H9 (cell line): Measurements from ENCODE around the gene RNF208. TPM values are rescaled to one million over a fixed set of nuclear protein-coding genes. Genes with fewer than 3 reads are reported as not detected.
A peak's percentile ranks its signal among the peaks of the same experiment; 100 is the strongest.

Experiments
- DNase-seq: peaks from one replicate; pipeline ENCODE4 v3.0.0-alpha.2; 2017
- H2AFZ ChIP-seq: one replicate; pipeline ENCODE4 v1.6.1; 2013; ENCODE audit warnings: mild to moderate bottlenecking, low read length, control low read depth, moderate library complexity
- H2AK5ac ChIP-seq: 2 replicates; pipeline ENCODE4 v1.6.1; 2013; ENCODE audit warnings: low read length, control low read depth, mixed read lengths; ENCODE audit not compliant: insufficient read length
- H2BK120ac ChIP-seq: one replicate; pipeline ENCODE4 v1.6.1; 2013; ENCODE audit warnings: low read depth, mild to moderate bottlenecking, low read length, control low read depth, inconsistent platforms; ENCODE audit not compliant: poor library complexity, severe bottlenecking
- H2BK12ac ChIP-seq: 2 replicates; pipeline ENCODE4 v1.6.1; 2013; ENCODE audit warnings: low read length, control low read depth, mixed read lengths, low read depth; ENCODE audit not compliant: insufficient read length
- H2BK15ac ChIP-seq: 2 replicates; pipeline ENCODE4 v1.6.1; 2013; ENCODE audit warnings: low read depth, low read length, control low read depth
- H2BK20ac ChIP-seq: one replicate; pipeline ENCODE4 v1.6.1; 2013; ENCODE audit warnings: low read depth, mild to moderate bottlenecking, low read length, control low read depth, inconsistent platforms; ENCODE audit not compliant: poor library complexity, severe bottlenecking
- H2BK5ac ChIP-seq: 2 replicates; pipeline ENCODE4 v1.6.1; 2013; ENCODE audit warnings: low read length, control low read depth, mixed read lengths; ENCODE audit not compliant: insufficient read length
- H3K14ac ChIP-seq: 2 replicates; pipeline ENCODE4 v1.6.1; 2013; ENCODE audit warnings: low read length, control low read depth; ENCODE audit not compliant: insufficient read depth
- H3K18ac ChIP-seq: 2 replicates; pipeline ENCODE4 v1.6.1; 2013; ENCODE audit warnings: low read depth, mild to moderate bottlenecking, mixed read lengths, low read length, control low read depth; ENCODE audit not compliant: insufficient read length
- H3K23ac ChIP-seq: 2 replicates; pipeline ENCODE4 v1.6.1; 2013; ENCODE audit warnings: low read length, control low read depth, mixed read lengths, low read depth; ENCODE audit not compliant: insufficient read length
- H3K23me2 ChIP-seq: 2 replicates; pipeline ENCODE4 v1.6.1; 2013; ENCODE audit warnings: low read depth, mild to moderate bottlenecking, mixed read lengths, low read length, control low read depth; ENCODE audit not compliant: insufficient read length, poor library complexity, severe bottlenecking
- H3K27ac ChIP-seq: 2 replicates; pipeline ENCODE4 v1.5.1; 2013; ENCODE audit warnings: low read length, control low read depth, mixed read lengths, low read depth; ENCODE audit not compliant: insufficient read length
- H3K27me3 ChIP-seq: 2 replicates; pipeline ENCODE4 v1.6.1; 2013; ENCODE audit warnings: low read length, control low read depth, inconsistent platforms; ENCODE audit not compliant: insufficient read depth
- H3K4ac ChIP-seq: 2 replicates; pipeline ENCODE4 v1.6.1; 2013; ENCODE audit warnings: low read depth, mild to moderate bottlenecking, control low read depth, inconsistent platforms, low read length, moderate library complexity
- H3K4me1 ChIP-seq: 2 replicates; pipeline ENCODE4 v1.6.1; 2013; ENCODE audit warnings: low read length, control low read depth, inconsistent platforms; ENCODE audit not compliant: insufficient read depth
- H3K4me2 ChIP-seq: 2 replicates; pipeline ENCODE4 v1.6.1; 2013; ENCODE audit warnings: low read length, control low read depth, mixed read lengths; ENCODE audit not compliant: insufficient read length, insufficient read depth
- H3K56ac ChIP-seq: 2 replicates; pipeline ENCODE4 v1.6.1; 2013; ENCODE audit warnings: low read depth, mild to moderate bottlenecking, mixed read lengths, low read length, control low read depth; ENCODE audit not compliant: insufficient read length
- H3K79me1 ChIP-seq: 2 replicates; pipeline ENCODE4 v1.6.1; 2013; ENCODE audit warnings: low read depth, mild to moderate bottlenecking, moderate library complexity, low read length, control low read depth, inconsistent platforms; ENCODE audit not compliant: insufficient read depth, poor library complexity, severe bottlenecking
- H3K79me2 ChIP-seq: 2 replicates; pipeline ENCODE4 v1.6.1; 2013; ENCODE audit warnings: low read length, control low read depth, inconsistent platforms; ENCODE audit not compliant: insufficient read depth
- H3K9ac ChIP-seq: 2 replicates; pipeline ENCODE4 v1.6.1; 2013; ENCODE audit warnings: low read length, control low read depth, mixed read lengths; ENCODE audit not compliant: insufficient read length; ENCODE audit errors: extremely low read depth
- H3K9me3 ChIP-seq: one replicate; pipeline ENCODE4 v1.6.1; 2013; ENCODE audit warnings: low read depth, low read length, inconsistent platforms; ENCODE audit not compliant: control insufficient read depth
- H3T11ph ChIP-seq: one replicate; pipeline ENCODE4 v1.6.1; 2013; ENCODE audit warnings: mild to moderate bottlenecking, low read length, control low read depth, inconsistent platforms
- H4K20me1 ChIP-seq: one replicate; pipeline ENCODE4 v1.6.1; 2013; ENCODE audit not compliant: control insufficient read depth, insufficient read length, insufficient read depth
- H4K5ac ChIP-seq: 2 replicates; pipeline ENCODE4 v1.6.1; 2013; ENCODE audit warnings: low read depth, mild to moderate bottlenecking, mixed read lengths, low read length, control low read depth; ENCODE audit not compliant: insufficient read length
- H4K8ac ChIP-seq: replicated peaks from 2 replicates; pipeline ENCODE4 v1.6.1; 2013; ENCODE audit warnings: low read length, control low read depth, mixed read lengths, low read depth; ENCODE audit not compliant: insufficient read length
- H4K91ac ChIP-seq: 2 replicates; pipeline ENCODE4 v1.6.1; 2013; ENCODE audit warnings: low read depth, mild to moderate bottlenecking, moderate library complexity, mixed read lengths, low read length, control low read depth; ENCODE audit not compliant: insufficient read length
- H3K27ac Mint-ChIP-seq, 3 experiments: 2 replicates in 2 of 3; 3 replicates in 1 of 3; pipeline ENCODE4 v1.8.0; 2020 to 2021; ENCODE audit warnings: mixed read lengths in 3 of 3, mild to moderate bottlenecking in 1 of 3, moderate library complexity in 1 of 3
- H3K27me3 Mint-ChIP-seq: 2 replicates; pipeline ENCODE4 v1.8.0; 2021; ENCODE audit warnings: low read depth, mild to moderate bottlenecking, moderate library complexity, mixed read lengths
- H3K36me3 Mint-ChIP-seq, 3 experiments: 2 replicates in 2 of 3; 3 replicates in 1 of 3; pipeline ENCODE4 v1.8.0; 2020 to 2021; ENCODE audit warnings: low read depth in 3 of 3, mixed read lengths in 3 of 3; ENCODE audit not compliant: insufficient read depth in 1 of 3
- H3K4me1 Mint-ChIP-seq, 2 experiments: 2 replicates each; pipeline ENCODE4 v1.8.0; 2020; ENCODE audit warnings: mixed read lengths in 2 of 2
- H3K4me3 Mint-ChIP-seq, 2 experiments: 2 replicates in 1 of 2; 3 replicates in 1 of 2; pipeline ENCODE4 v1.8.0; 2020 to 2021; ENCODE audit warnings: mild to moderate bottlenecking in 2 of 2, mixed read lengths in 2 of 2, moderate library complexity in 1 of 2
- H3K9me3 Mint-ChIP-seq, 2 experiments: 2 replicates in 1 of 2; 3 replicates in 1 of 2; pipeline ENCODE4 v1.8.0; 2020; ENCODE audit warnings: mild to moderate bottlenecking in 2 of 2, mixed read lengths in 2 of 2, moderate library complexity in 1 of 2
- CTCF ChIP-seq: fragments of 200-600 bp; sonication (generic); conservative IDR thresholded peaks from 3 replicates; pipeline ENCODE4 v1.8.0; 2021; ENCODE audit warnings: antibody characterized with exemption, mild to moderate bottlenecking
- WGBS: extraction: QIAGEN DNeasy Blood & Tissue Kit; methylation state at CpG from one replicate; pipeline ENCODE4 v1.1.7; 2013; ENCODE audit warnings: missing lambda C conversion rate, low lambda C conversion rate, mixed read lengths; ENCODE audit not compliant: insufficient read length; ENCODE audit errors: extremely low coverage; 5-methylcytosine and 5-hydroxymethylcytosine counted together
- total RNA-seq: library from RNA; stranded (reverse); gene quantifications from 2 replicates; pipeline ENCODE4 v1.2.1, GENCODE V29; 2021

RNF208 gene
- total RNA-seq, 1 experiment from 2014 or later, result 7.7 TPM

GRCh38 chr9:137194909-137195308 lies 27.1 kb downstream of the RNF208 start:
- no peak overlapping the region for H3K18ac ChIP-seq
- H4K5ac ChIP-seq, result no peak overlapping the region
- H3K27ac Mint-ChIP-seq, result peak overlapping the region in 2 of 3 experiments; percentile 18 to 55; a peak in 1 of 7 replicates
- no peaks in the 10 kb centered on the region for H3K23me2 ChIP-seq
- no peak overlapping the region for H3K4me2 ChIP-seq
- TF ChIP-seq CTCF, result no peak
- peaks cover 5 to 16% of the 10 kb centered on the region in 2 experiments; a peak in 3 of 4 replicates for H3K4me1 Mint-ChIP-seq
- no peak overlapping the region for H2BK20ac ChIP-seq
- H3K27me3 Mint-ChIP-seq, result peaks cover 2% of the 10 kb centered on the region; the same call in 1 of the 2 replicates
- DNase-seq, result no peak
- H4K20me1 ChIP-seq, result no peaks in the 10 kb centered on the region
- H3K9me3 Mint-ChIP-seq, result no peaks in the 10 kb centered on the region
- no peak overlapping the region for H3K56ac ChIP-seq
- H3K9ac ChIP-seq, result no peak overlapping the region
- H2BK12ac ChIP-seq, result no peak overlapping the region
- H3K79me1 ChIP-seq, result peaks cover 3% of the 10 kb centered on the region
- H2BK5ac ChIP-seq, result no peak overlapping the region
- H3K9me3 ChIP-seq, result no peaks in the 10 kb centered on the region
- no peak overlapping the region; the same call in 1 of the 2 replicates for H3K14ac ChIP-seq
- H3K4me1 ChIP-seq, result no peaks in the 10 kb centered on the region
- WGBS, result no CpG with 5 or more reads among the region's 10 CpGs
- no peak overlapping the region for H2BK15ac ChIP-seq
- no peak overlapping the region for H2BK120ac ChIP-seq
- no peak overlapping the region for H3K4me3 Mint-ChIP-seq
- no peak overlapping the region for H2AK5ac ChIP-seq
- no peaks in the 10 kb centered on the region for H3K27me3 ChIP-seq
- no peak overlapping the region for H4K91ac ChIP-seq
- H3K27ac ChIP-seq, result no peak overlapping the region
- H3K4ac ChIP-seq, result no peak overlapping the region
- H2AFZ ChIP-seq, result no peak overlapping the region
- H3K23ac ChIP-seq, result no peak overlapping the region
- no peaks in the 10 kb centered on the region for H3K79me2 ChIP-seq
- H3K36me3 Mint-ChIP-seq, result peaks cover 5 to 15% (median 9%) of the 10 kb centered on the region in 3 experiments; a peak in 5 of 7 replicates
- H3T11ph ChIP-seq, result no peak overlapping the region
- H4K8ac ChIP-seq, result no peak overlapping the region
